ENCODE data around the gene ATOH8.

Gene ATOH8

DNA sequence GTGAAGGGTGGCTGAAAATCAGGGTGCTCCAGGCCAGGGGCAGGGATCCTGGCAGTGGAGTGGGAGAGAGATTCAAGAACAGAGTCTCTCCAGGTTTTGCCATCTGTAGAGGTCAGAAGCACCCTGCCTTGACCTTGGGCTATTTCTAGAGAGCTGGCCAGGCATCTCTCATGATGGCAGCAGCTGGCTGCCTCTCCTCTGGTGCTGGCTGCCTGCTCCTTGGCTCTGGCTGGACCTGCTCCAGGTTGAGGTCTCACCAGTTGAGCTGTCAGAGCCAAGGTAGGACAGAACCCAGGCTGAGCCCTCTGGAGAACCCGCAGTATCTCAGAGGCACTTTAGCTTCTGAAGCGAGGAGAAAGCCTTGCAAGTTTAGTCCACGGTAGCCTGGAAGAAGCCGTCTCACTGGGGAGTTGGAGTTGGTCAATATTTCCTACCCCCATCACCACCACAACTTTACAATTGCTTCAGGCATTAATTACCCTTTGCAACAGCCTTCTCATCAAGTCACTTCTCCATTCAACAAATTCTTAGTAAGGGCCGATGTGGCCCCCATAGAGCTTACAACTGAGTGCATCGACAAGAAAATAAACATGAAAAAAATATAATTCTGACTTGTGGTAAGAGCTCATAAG lies 34.1 kb upstream of the ATOH8 start:
- DNase-seq, result no peak

GRCh38 chr2:85720533-85720932 lies 33.3 kb upstream of the ATOH8 start:
- no peak for DNase-seq

- no peak for DNase-seq
Measured at GRCh38 chr2:85721641-85722040, 32.1 kb upstream of the ATOH8 start.

- no peak for DNase-seq
Measured at GRCh38 chr2:85722519-85722918, 31.3 kb upstream of the ATOH8 start.

DNA sequence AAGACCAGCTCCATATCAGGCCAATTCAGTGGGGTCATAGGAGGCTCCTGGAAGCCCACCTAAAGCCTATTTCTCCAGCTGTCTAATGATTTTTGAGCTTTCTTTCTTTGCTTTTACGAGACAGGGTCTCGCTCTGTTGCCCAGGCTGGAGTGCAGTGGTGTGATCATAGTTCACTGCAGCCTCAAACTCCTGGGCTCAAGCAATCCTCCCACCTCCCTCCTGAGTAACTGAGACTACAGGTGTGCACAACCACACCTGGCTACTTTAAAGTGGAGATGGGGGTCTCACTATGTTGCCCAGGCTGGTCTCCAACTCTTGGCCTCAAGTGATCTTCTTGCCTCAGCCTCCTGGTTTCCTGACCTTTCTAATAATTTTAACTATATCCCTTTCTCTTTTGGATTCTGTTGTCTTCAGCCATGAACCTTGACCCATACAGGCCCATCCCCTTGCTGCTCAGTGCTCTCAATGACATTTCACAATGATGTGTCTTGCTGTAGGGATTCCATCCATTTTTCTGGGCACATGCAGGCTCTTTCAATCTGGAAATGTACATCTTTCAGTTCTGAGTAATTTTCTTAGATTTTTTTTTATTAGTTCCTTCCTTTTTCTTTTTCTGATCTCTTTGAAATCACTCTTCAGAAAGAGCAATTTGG lies 30.0 kb upstream of the ATOH8 start:
- no peak for DNase-seq

DNA sequence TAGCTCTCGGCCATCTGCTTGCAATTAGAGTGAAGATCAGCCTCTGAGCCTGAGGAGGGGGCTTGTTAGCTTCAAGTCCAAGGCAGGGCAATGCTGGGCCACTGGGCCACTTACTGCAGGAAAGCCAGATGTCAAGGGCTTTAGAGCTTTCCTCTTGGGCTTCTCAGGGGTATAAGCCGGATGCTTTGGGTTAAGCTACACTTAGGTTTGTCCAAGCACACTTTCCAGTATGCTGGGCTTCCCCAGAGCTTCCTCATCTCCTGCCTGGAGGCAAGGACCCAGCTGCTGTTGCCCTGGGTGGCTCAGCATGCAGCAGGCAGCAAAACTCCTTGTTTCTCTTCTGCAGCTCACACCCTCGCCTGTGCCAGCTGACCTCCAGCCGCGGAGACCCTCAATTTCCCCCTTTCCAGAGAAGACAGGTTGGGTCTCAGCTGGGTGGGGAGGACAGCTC lies 29.0 kb upstream of the ATOH8 start:
- peak; percentile 97 to 99 for DNase-seq

DNA sequence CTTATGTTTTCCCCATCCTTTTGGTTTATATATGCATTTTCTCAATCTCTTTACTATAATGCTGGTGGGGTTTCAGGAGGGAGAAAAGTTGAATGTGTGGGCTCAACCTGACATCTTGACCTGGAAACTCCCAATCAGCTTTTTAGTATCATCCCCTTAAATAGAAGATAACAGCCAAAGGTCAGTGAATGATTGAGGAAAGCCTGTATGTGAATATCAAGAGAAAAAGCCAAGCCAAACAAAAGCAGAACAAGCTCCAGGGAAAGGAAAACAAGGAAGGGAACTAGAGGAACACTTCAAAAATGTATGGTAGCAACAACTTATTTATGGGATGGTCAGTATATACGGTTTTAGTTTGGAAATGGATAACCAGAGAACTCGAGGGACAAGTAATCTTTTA lies 28.3 kb upstream of the ATOH8 start:
- DNase-seq, result no peak

- DNase-seq, result no peak
Measured at GRCh38 chr2:85727798-85728197, 26.0 kb upstream of the ATOH8 start.

- no peak for DNase-seq
Measured at GRCh38 chr2:85728342-85728741, 25.4 kb upstream of the ATOH8 start.

DNA sequence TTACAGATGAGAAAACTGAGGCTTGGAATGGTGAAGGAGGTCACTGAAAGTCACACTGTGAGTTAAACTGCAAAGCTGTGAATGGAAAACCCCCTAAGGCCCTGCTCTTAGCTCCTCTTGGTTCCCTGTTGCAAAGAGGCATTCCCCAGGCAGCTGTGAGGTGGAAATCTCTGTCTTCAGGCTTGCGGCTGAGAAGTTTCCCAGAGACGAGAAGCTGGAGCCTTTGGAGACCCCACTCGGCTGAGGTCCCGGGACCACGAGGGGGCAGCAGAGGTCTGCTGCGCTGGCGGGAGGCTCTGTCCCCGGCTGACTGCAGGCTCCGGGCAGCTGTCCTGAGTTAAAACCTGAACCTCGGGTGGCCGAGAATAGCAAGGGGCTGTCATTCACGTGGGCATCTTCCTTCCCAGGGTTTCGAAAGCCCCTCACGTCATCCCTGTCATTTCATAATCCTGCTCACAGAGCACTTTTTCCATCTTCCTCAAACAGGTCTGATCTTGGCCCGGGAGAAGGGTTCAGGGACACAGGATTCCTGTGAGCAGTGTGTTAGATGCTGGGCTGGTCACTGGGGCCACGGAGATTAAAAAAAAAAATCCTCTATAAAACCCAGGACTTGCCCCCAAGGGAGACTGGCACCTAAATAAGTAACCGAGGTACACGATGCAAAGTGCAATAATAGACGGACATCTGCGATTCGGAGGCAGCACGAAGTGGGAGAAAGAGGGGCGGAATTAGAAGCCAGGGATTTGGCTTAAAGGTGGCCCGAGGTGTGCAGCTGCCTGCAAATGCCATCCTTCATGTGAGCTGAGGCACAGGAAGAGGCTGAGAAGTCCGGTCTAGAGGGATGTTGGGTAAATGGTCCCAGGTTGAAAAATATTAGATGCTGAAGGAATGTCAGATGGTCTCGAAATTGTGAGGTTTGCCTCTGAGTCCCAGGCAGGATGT lies 24.6 kb upstream of the ATOH8 start:
- DNase-seq, result peak; percentile 65 to 85

- DNase-seq, result no peak
Measured at GRCh38 chr2:85729825-85730510, 23.8 kb upstream of the ATOH8 start.

DNA sequence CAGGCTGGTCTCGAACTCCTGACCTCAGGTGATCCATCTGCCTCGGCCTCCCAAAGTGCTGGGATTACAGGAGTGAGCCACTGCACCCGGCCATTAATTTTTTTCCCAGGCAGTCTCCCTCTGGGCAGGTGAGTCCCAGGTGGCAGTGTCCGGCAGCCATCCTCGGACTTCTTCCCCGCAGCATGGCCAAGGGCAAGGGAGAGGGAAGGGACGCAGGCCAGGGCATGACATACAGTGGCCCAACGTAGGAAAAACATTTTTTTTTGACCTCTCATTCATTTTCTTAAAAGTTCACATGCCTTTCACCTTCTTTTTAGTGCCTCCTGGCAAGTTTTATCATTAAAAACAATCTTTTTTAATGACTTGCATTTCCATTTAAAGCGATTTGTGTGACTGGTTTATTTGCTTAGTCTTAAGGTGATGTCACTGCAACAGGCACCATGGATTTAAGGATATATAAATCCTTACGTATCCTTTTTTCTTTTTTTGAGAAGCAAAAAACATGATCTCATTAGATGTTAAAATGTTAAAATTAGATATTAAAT lies 23.0 kb upstream of the ATOH8 start:
- no peak for DNase-seq

- peak in 1 of 2 experiments; percentile 49 for DNase-seq
Measured at GRCh38 chr2:85731606-85732005, 22.2 kb upstream of the ATOH8 start.

- peak in 1 of 2 experiments; percentile 27 for DNase-seq
Measured at GRCh38 chr2:85732467-85733120, 21.2 kb upstream of the ATOH8 start.

DNA sequence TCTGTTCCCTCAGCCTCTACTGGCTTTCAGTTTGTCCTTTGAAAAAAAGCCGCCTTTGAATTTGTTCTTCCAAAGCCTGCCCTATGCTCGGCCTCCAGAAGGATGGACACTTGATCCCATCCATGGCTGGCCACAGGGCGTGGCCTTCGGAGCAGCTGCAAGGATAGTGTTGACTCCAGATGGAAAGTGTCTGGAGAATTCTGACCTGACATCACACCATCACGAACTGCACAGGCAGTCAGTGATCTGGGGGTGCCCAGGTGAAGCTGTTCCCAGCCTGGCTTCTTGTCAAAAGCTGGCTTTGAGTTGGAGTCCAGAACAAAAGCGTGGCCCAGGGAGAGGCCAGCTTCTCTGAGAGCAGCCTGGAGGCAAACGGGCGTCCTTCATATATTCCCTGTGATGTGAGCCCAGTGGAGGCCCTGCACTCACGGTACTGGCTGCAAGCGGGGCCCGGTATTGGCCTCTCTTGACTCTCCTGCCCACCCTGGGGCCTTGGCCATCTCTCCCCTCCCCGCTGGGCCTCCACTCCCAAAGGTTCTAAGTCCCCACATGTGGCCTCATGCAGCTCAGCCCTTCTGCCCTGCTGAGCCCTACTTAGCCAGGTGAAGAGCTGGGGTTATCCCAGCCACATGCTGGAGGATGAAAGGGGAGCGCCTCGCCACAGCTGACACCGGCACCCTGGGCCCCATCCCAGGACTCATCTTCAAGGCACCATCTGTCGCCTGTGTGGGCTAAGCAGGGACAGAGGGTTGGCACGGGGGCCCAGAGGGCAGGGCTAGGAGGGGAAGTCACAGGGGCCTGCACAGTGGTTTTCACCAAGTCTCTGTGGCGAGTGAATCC lies 20.4 kb upstream of the ATOH8 start:
- DNase-seq, result peak; percentile 95 to 96

DNA sequence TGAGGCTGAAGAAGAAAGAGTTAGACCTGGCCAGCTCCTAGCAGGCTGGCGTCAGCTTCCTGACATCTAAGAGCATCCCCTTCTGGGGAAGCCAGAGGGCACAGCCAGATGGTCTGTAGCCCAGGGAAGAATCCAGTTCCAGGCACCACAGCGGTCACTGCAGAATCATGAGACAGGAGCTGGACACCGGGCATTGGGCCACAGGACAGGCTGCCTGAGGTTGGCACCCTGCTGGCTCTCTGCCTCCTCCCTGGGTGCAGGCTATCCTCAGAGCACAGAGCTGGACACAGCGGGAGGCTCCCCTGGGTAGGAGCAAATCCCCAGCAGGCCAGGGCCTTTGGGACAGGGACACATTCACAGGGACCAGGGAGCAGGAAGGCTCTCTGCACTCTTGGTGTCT lies 19.8 kb upstream of the ATOH8 start:
- DNase-seq, result peak; percentile 56 to 80

DNA sequence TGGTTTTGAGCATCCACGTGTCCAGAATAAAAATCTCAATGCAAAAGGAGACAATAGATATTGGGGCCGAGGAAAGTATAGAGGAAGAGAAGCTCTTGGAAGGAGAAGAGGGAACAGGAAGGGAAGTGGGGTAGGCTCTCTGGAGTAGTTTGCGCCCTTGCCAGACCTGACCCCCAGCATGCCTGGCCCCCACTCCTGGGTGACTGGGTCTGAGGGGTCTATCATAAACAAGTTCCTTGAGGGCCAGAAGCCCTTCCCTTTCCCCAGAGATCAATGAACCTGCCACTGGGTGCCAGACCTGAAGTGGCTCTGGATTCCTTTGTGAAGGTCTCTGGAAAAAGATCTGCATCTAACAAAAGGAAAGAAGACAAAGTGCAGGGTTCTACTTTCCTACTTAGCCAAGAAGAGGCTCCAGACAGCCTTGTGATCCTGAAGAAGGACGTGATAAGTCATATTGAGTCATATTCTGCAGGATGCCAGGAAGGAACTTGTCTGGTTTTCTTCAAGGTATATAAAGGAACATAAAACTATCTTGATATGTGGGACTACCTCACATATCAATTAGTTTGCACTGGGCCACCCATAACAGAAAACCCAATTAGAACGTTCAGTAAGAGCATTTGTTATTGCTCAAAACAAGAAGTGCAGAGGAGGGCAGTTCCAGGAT lies 18.7 kb upstream of the ATOH8 start:
- DNase-seq, result no peak

- no peak for DNase-seq
Measured at GRCh38 chr2:85735691-85736090, 18.1 kb upstream of the ATOH8 start.

GRCh38 chr2:85736456-85737355 lies 17.1 kb upstream of the ATOH8 start:
- no peak for DNase-seq

DNA sequence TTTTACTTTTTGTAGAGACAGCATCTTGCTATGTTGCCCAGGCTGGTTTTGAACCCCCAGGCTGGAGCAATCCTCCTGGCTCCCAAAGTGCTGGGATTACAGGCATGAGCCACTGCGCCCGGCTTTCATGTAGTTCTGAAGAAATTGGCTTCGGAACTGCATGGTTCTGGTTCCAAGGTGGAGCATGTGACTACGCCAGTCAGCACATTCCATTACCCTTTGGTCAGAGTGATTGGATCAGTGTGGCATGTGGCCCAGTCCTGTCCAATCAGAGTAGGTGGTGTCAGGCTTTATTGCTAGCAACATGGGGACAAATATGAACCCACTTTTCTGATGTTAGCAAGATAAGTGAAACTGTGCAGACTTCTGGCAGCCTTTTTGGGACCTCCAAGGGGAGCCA lies 16.3 kb upstream of the ATOH8 start:
- no peak for DNase-seq
